ENCODE results near the gene WBP1L.
A peak's percentile ranks its signal among the peaks of the same experiment; 100 is the strongest.

Gene WBP1L

DNA sequence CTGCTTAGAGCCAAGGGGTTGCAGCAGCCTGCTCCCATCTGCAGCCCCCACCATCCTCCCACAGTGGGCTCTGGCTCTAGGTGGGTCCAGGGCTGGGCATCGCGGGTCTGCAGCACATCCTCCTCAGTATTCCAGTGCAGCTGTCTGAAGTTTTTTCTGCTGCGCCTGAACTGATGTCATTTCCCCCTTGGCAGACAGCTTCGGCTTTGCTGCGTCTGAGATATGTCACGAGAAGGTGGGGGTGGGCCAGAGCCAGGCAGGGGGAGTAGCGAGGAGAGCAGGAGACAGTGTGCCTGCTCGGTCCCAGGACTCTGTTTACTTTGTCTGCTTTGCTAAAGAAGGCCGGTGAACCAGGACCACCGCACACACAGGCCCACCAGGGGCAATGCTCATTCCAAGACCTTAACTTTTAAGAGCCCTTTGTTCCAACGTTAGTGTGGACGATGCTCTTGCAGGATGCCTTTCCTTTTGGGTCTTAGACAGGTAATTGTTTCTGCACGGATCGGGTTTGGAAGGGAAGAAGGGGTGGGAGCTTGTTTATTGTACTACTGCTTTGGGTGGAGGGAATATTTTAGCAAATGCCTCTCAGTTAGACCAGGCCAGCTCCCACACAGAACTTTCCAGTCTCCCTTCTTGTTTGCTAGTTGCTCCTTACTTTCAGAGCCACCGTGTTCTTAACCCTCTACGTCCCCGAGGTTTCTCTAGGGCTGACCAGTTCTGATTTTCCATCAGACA, 32.4 kb downstream of the WBP1L start:
- H3K4me3 ChIP-seq (ENCODE audit: low read length in 2 of 2): peak overlapping the region in 1 of 2 donors; percentile 50
- no peak overlapping the region for H2BK120ac ChIP-seq (ENCODE audit: low read depth, low read length)
- H3K79me1 ChIP-seq (ENCODE audit: low read depth, low read length): no peaks in the 10 kb centered on the region
- peaks cover 26 to 29% of the 10 kb centered on the region in 2 donors for H3K4me1 ChIP-seq (ENCODE audit: control insufficient read depth in 2 of 2, insufficient read depth in 1 of 2, low read depth in 1 of 2, low read length in 2 of 2)
- no peak overlapping the region for H2BK5ac ChIP-seq (ENCODE audit: low read length)
- H3K23ac ChIP-seq (ENCODE audit: low read depth, low read length, poor library complexity): no peak overlapping the region
- WGBS, 2 donors (ENCODE audit: extremely low coverage in 2 of 2, insufficient read length in 2 of 2, insufficient replicate concordance in 1 of 2): no CpG with 5 or more reads among the region's 17 CpGs
- no peaks in the 10 kb centered on the region for H3K36me3 ChIP-seq (replicated peaks in 1 of 2; ENCODE audit: control insufficient read depth in 2 of 2, insufficient read depth in 2 of 2, low read length in 2 of 2)
- peak overlapping the region; percentile 29 for H3K4me2 ChIP-seq (ENCODE audit: insufficient read depth, low read length, poor library complexity, severe bottlenecking)
- peak overlapping the region; percentile 67 for H3K18ac ChIP-seq (ENCODE audit: low read length)
- peak overlapping the region; percentile 69 for H2AFZ ChIP-seq (ENCODE audit: low read length)
- H2AK5ac ChIP-seq (ENCODE audit: low read depth, low read length): no peak overlapping the region
- no peak for DNase-seq (ENCODE audit: low spot score)
- H4K8ac ChIP-seq (ENCODE audit: low read depth, low read length): no peak overlapping the region
- H3K4ac ChIP-seq (ENCODE audit: low read length): no peak overlapping the region
- no peak overlapping the region for H2BK15ac ChIP-seq (ENCODE audit: low read length)
- no peak overlapping the region for H2BK12ac ChIP-seq (ENCODE audit: low read length)
- H3K27ac ChIP-seq (replicated peaks; ENCODE audit: low read length): peak overlapping the region; percentile 55
- H3K9me3 ChIP-seq (replicated peaks in 1 of 2; ENCODE audit: control insufficient read depth in 2 of 2, insufficient read depth in 1 of 2, low read depth in 1 of 2, low read length in 2 of 2): no peaks in the 10 kb centered on the region
- peak overlapping the region; percentile 50 for H3K9ac ChIP-seq (ENCODE audit: low read depth, low read length, poor library complexity)
- no peak overlapping the region for H3K14ac ChIP-seq (ENCODE audit: low read length)
- H3K27me3 ChIP-seq (ENCODE audit: control insufficient read depth in 3 of 3, insufficient read depth in 3 of 3, low read depth in 1 of 3, low read length in 3 of 3): no peaks in the 10 kb centered on the region
- no peak overlapping the region for H4K91ac ChIP-seq (ENCODE audit: low read depth, low read length, poor library complexity)

DNA sequence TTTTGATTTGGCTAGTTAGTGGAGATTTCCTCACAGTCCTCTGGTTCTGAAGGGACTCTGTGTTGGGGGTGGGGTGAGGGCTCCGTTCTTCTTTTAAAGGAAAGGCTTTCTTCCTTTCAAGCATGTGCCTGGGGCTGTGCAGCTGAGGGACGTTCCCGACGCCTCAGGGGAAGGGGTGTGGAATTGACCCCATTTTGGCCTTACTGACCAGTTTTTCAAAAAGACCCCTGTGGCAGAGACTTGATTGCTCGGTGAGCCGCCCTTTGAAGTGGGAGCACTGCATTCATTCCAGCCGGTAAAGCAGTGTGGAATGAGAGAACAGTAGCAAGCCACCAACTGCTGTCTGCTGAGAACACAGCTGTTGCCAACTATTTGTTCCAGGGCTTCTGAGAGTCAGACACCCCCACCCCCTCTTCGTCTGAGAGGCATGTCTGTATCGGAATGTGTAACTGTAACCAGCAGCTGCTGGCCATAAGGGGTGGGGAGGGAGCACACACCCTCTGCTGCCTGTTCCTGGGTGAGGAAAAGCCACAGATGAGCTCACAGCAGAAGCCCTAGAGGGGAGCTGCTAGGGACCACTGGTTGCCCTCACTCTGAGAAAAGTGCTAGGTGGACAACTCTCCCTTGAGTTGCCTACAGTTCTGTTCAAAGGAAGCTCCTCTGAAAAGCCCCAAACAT, 33.2 kb downstream of the WBP1L start:
- Histone ChIP-seq H3K4me3 (ENCODE audit: low read length in 2 of 2) (peak overlapping the region in 1 of 2 donors; percentile 50), H3K4me2 (ENCODE audit: insufficient read depth, low read length, poor library complexity, severe bottlenecking) (peak overlapping the region; percentile 64)

DNA sequence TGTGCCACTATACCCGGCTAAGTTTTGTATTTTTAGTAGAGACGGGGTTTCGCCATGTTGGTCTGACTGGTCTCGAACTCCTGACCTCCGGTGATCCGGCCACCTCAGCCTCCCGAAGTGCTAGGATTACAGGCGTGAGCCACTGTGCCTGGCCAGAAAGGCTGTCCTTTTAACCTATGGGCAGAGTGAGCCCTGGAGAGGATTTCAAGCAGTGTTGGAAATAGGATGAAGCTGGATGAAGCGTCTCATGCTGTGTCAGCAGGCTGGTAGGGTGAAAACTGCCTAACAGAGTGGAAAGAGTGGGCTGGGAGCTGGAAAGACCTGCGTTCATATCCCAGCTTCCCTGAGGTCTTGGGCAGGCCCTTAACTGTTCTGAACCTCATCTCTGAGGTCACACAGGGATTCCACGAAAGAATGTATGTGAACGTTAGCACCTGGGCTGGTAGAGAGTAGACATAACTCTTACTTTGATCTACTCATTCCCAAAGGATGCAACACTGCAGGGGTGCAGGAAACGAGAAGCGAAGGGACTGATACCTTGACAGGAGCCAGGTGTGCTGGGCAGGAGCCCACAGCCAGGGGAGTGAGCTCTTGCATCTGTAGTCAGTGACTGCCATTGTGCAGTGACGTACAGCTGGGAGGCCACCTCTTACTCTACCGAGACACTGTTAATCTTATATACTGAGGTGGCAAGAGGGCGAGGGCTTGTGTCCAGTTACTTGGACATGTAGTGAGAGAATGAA, 34.1 kb downstream of the WBP1L start:
- H2BK5ac ChIP-seq (ENCODE audit: low read length): no peak overlapping the region
- H3K9me3 ChIP-seq (replicated peaks in 1 of 2; ENCODE audit: control insufficient read depth in 2 of 2, insufficient read depth in 1 of 2, low read depth in 1 of 2, low read length in 2 of 2): no peaks in the 10 kb centered on the region
- no peak overlapping the region for H3K23ac ChIP-seq (ENCODE audit: low read depth, low read length, poor library complexity)
- H3K18ac ChIP-seq (ENCODE audit: low read length): peak overlapping the region; percentile 29
- no peak overlapping the region for H2AK5ac ChIP-seq (ENCODE audit: low read depth, low read length)
- no peaks in the 10 kb centered on the region for H3K36me3 ChIP-seq (replicated peaks in 1 of 2; ENCODE audit: control insufficient read depth in 2 of 2, insufficient read depth in 2 of 2, low read length in 2 of 2)
- H3K4ac ChIP-seq (ENCODE audit: low read length): no peak overlapping the region
- no peaks in the 10 kb centered on the region for H3K27me3 ChIP-seq (ENCODE audit: control insufficient read depth in 3 of 3, insufficient read depth in 3 of 3, low read depth in 1 of 3, low read length in 3 of 3)
- no peak overlapping the region for H3K4me2 ChIP-seq (ENCODE audit: insufficient read depth, low read length, poor library complexity, severe bottlenecking)
- H3K4me1 ChIP-seq (ENCODE audit: control insufficient read depth in 2 of 2, insufficient read depth in 1 of 2, low read depth in 1 of 2, low read length in 2 of 2): peaks cover 27 to 33% of the 10 kb centered on the region in 2 donors
- H4K8ac ChIP-seq (ENCODE audit: low read depth, low read length): no peak overlapping the region
- DNase-seq (ENCODE audit: low spot score): no peak
- H4K91ac ChIP-seq (ENCODE audit: low read depth, low read length, poor library complexity): no peak overlapping the region
- H3K9ac ChIP-seq (ENCODE audit: low read depth, low read length, poor library complexity): peak overlapping the region; percentile 34
- WGBS, 2 donors (ENCODE audit: extremely low coverage in 2 of 2, insufficient read length in 2 of 2, insufficient replicate concordance in 1 of 2): no CpG with 5 or more reads among the region's 17 CpGs
- peak overlapping the region; percentile 13 for H2BK15ac ChIP-seq (ENCODE audit: low read length)
- no peak overlapping the region for H3K27ac ChIP-seq (replicated peaks; ENCODE audit: low read length)
- no peak overlapping the region for H3K4me3 ChIP-seq (ENCODE audit: low read length in 2 of 2)
- H2BK12ac ChIP-seq (ENCODE audit: low read length): no peak overlapping the region
- H2BK120ac ChIP-seq (ENCODE audit: low read depth, low read length): no peak overlapping the region
- H3K79me1 ChIP-seq (ENCODE audit: low read depth, low read length): no peaks in the 10 kb centered on the region
- H3K14ac ChIP-seq (ENCODE audit: low read length): peak overlapping the region; percentile 12
- no peak overlapping the region for H2AFZ ChIP-seq (ENCODE audit: low read length)

More for the DNA sequence above, 33.2 kb downstream of the WBP1L start:
- H2AFZ ChIP-seq (ENCODE audit: low read length): peak overlapping the region; percentile 69
- peaks cover 27 to 33% of the 10 kb centered on the region in 2 donors for H3K4me1 ChIP-seq (ENCODE audit: control insufficient read depth in 2 of 2, insufficient read depth in 1 of 2, low read depth in 1 of 2, low read length in 2 of 2)
- H3K27ac ChIP-seq (replicated peaks; ENCODE audit: low read length): peak overlapping the region; percentile 55
- no peaks in the 10 kb centered on the region for H3K79me1 ChIP-seq (ENCODE audit: low read depth, low read length)
- H2AK5ac ChIP-seq (ENCODE audit: low read depth, low read length): no peak overlapping the region
- no peak overlapping the region for H4K8ac ChIP-seq (ENCODE audit: low read depth, low read length)
- WGBS, 2 donors (ENCODE audit: extremely low coverage in 2 of 2, insufficient read length in 2 of 2, insufficient replicate concordance in 1 of 2): no CpG with 5 or more reads among the region's 9 CpGs
- H4K91ac ChIP-seq (ENCODE audit: low read depth, low read length, poor library complexity): no peak overlapping the region
- no peak overlapping the region for H3K14ac ChIP-seq (ENCODE audit: low read length)
- no peak overlapping the region for H2BK5ac ChIP-seq (ENCODE audit: low read length)
- H2BK15ac ChIP-seq (ENCODE audit: low read length): no peak overlapping the region
- H3K4ac ChIP-seq (ENCODE audit: low read length): no peak overlapping the region
- DNase-seq (ENCODE audit: low spot score): peak; percentile 56
- no peak overlapping the region for H3K9ac ChIP-seq (ENCODE audit: low read depth, low read length, poor library complexity)
- H3K23ac ChIP-seq (ENCODE audit: low read depth, low read length, poor library complexity): no peak overlapping the region
- no peak overlapping the region for H2BK12ac ChIP-seq (ENCODE audit: low read length)
- H3K27me3 ChIP-seq (ENCODE audit: control insufficient read depth in 3 of 3, insufficient read depth in 3 of 3, low read depth in 1 of 3, low read length in 3 of 3): no peaks in the 10 kb centered on the region
- no peaks in the 10 kb centered on the region for H3K36me3 ChIP-seq (replicated peaks in 1 of 2; ENCODE audit: control insufficient read depth in 2 of 2, insufficient read depth in 2 of 2, low read length in 2 of 2)
- peak overlapping the region; percentile 69 for H3K18ac ChIP-seq (ENCODE audit: low read length)
- no peaks in the 10 kb centered on the region for H3K9me3 ChIP-seq (replicated peaks in 1 of 2; ENCODE audit: control insufficient read depth in 2 of 2, insufficient read depth in 1 of 2, low read depth in 1 of 2, low read length in 2 of 2)
- H2BK120ac ChIP-seq (ENCODE audit: low read depth, low read length): peak overlapping the region; percentile 56

DNA sequence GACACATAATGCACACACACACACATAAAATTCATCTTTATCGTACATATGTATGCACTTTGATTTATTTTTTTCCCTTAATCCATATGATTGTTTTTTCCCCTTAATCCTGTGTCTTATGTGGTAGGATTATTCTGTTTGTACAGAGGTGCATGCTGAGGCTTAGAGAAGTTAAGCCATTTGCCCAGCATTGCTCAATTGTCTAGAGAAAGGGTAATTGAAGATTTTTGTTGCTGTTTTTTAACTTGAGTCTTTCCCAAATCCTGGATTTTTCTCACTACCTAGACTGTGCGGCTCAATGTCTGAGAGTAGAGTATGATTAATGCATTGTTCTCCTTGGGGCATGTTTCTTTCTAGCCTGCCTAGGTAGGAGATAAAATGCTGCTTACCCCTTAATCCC, 35.0 kb downstream of the WBP1L start:
- Histone ChIP-seq H3K14ac (ENCODE audit: low read length) (no peak overlapping the region), H2BK120ac (ENCODE audit: low read depth, low read length) (no peak overlapping the region), H3K4me2 (ENCODE audit: insufficient read depth, low read length, poor library complexity, severe bottlenecking) (no peak overlapping the region), H3K27ac (replicated peaks; ENCODE audit: low read length) (no peak overlapping the region), H3K18ac (ENCODE audit: low read length) (no peak overlapping the region), H3K23ac (ENCODE audit: low read depth, low read length, poor library complexity) (no peak overlapping the region), H4K8ac (ENCODE audit: low read depth, low read length) (no peak overlapping the region), H3K27me3 (ENCODE audit: control insufficient read depth in 3 of 3, insufficient read depth in 3 of 3, low read depth in 1 of 3, low read length in 3 of 3) (no peaks in the 10 kb centered on the region), H2BK12ac (ENCODE audit: low read length) (no peak overlapping the region), H2BK5ac (ENCODE audit: low read length) (no peak overlapping the region), H3K9ac (ENCODE audit: low read depth, low read length, poor library complexity) (no peak overlapping the region), H2AFZ (ENCODE audit: low read length) (no peak overlapping the region), H3K79me1 (ENCODE audit: low read depth, low read length) (no peaks in the 10 kb centered on the region), H3K36me3 (replicated peaks in 1 of 2; ENCODE audit: control insufficient read depth in 2 of 2, insufficient read depth in 2 of 2, low read length in 2 of 2) (no peaks in the 10 kb centered on the region), H3K4me3 (ENCODE audit: low read length in 2 of 2) (no peak overlapping the region), H4K91ac (ENCODE audit: low read depth, low read length, poor library complexity) (no peak overlapping the region), H2BK15ac (ENCODE audit: low read length) (no peak overlapping the region), H3K9me3 (replicated peaks in 1 of 2; ENCODE audit: control insufficient read depth in 2 of 2, insufficient read depth in 1 of 2, low read depth in 1 of 2, low read length in 2 of 2) (no peaks in the 10 kb centered on the region), H3K4me1 (ENCODE audit: control insufficient read depth in 2 of 2, insufficient read depth in 1 of 2, low read depth in 1 of 2, low read length in 2 of 2) (peaks cover 27 to 33% of the 10 kb centered on the region in 2 donors), H2AK5ac (ENCODE audit: low read depth, low read length) (no peak overlapping the region), H3K4ac (ENCODE audit: low read length) (no peak overlapping the region)
- WGBS, 2 donors (ENCODE audit: extremely low coverage in 2 of 2, insufficient read length in 2 of 2, insufficient replicate concordance in 1 of 2): 100% methylated on average over 1 of the region's 2 CpGs; no CpG with 5 or more reads in 1 of the 2 donors
- no peak for DNase-seq (ENCODE audit: low spot score)

All from neuronal stem cell (in vitro differentiated cells).